Keratinocyte (primary cell): ENCODE results near the gene LDLRAD4. TPM values are rescaled to one million over a fixed set of nuclear protein-coding genes. Genes with fewer than 3 reads are reported as not detected.

Experiments used
- DNase-seq: peaks from one replicate; pipeline ENCODE4 v3.0.0-alpha.2; 2011; ENCODE audit warnings: low read depth, missing footprints, low spot score
- FAIRE-seq: peaks from 2 replicates; lab custom pipeline; 2011; peaks lifted over from hg19 to GRCh38; lab: Jason Lieb, UNC
- H2AFZ ChIP-seq: 2 replicates; pipeline ENCODE4 v1.6.0; 2012; ENCODE audit warnings: low read length, control low read depth, inconsistent platforms; ENCODE audit not compliant: control insufficient read depth
- H3K27ac ChIP-seq: 2 replicates; pipeline ENCODE4 v1.5.1; 2011; ENCODE audit warnings: low read length; ENCODE audit not compliant: control insufficient read depth, insufficient read depth
- H3K27me3 ChIP-seq: 3 replicates; pipeline ENCODE4 v1.6.0; 2011; ENCODE audit warnings: low read length; ENCODE audit not compliant: control insufficient read depth, insufficient read depth; ENCODE audit errors: extremely low read depth
- H3K36me3 ChIP-seq, 2 experiments: 2 replicates in 1 of 2; 3 replicates in 1 of 2; pipeline ENCODE4 v1.5.1; 2011; ENCODE audit warnings: low read length in 2 of 2, mild to moderate bottlenecking in 1 of 2; ENCODE audit not compliant: control insufficient read depth in 2 of 2, insufficient read depth in 2 of 2; ENCODE audit errors: extremely low read depth in 1 of 2
- H3K4me1 ChIP-seq: 3 replicates; pipeline ENCODE4 v1.5.1; 2011; ENCODE audit warnings: low read length; ENCODE audit not compliant: control insufficient read depth, insufficient read depth; ENCODE audit errors: extremely low read depth
- H3K4me2 ChIP-seq: 3 replicates; pipeline ENCODE4 v1.6.0; 2011; ENCODE audit warnings: low read depth, low read length; ENCODE audit not compliant: control insufficient read depth, insufficient read depth; ENCODE audit errors: extremely low read depth
- H3K4me3 ChIP-seq, 3 experiments: fragments of 200-600 bp in 1 of 3; sonication (generic) in 1 of 3; 2 replicates in 2 of 3; 3 replicates in 1 of 3; pipeline ENCODE4 v1.5.1; 2011 to 2016; ENCODE audit warnings: low read length in 3 of 3, mild to moderate bottlenecking in 3 of 3, control low read depth in 2 of 3, inconsistent platforms in 1 of 3, low read depth in 1 of 3, mixed read lengths in 1 of 3, mixed run types in 1 of 3, moderate library complexity in 1 of 3; ENCODE audit not compliant: control insufficient read depth in 2 of 3, insufficient read depth in 2 of 3; ENCODE audit errors: extremely low read depth in 1 of 3
- H3K79me2 ChIP-seq: 2 replicates; pipeline ENCODE4 v1.6.0; 2012; ENCODE audit warnings: low read length; ENCODE audit not compliant: control insufficient read depth, insufficient read depth
- H3K9ac ChIP-seq: 3 replicates; pipeline ENCODE4 v1.6.0; 2011; ENCODE audit warnings: low read length; ENCODE audit not compliant: control insufficient read depth, insufficient read depth; ENCODE audit errors: extremely low read depth
- H3K9me1 ChIP-seq: 3 replicates; pipeline ENCODE4 v1.6.0; 2011; ENCODE audit warnings: low read length; ENCODE audit not compliant: control insufficient read depth, insufficient read depth; ENCODE audit errors: extremely low read depth
- H3K9me3 ChIP-seq: 2 replicates; pipeline ENCODE4 v1.5.1; 2012; ENCODE audit warnings: low read depth, low read length; ENCODE audit not compliant: control insufficient read depth
- H4K20me1 ChIP-seq: 3 replicates; pipeline ENCODE4 v1.6.0; 2011; ENCODE audit warnings: low read length; ENCODE audit not compliant: control insufficient read depth, insufficient read depth; ENCODE audit errors: extremely low read depth
- CTCF ChIP-seq, 3 experiments: IDR thresholded peaks in 1 of 3; conservative IDR thresholded peaks in 1 of 3; optimal IDR thresholded peaks in 1 of 3; 2 replicates in 2 of 3; 3 replicates in 1 of 3; pipeline versions ENCODE3 to v1.5.1; 2011; ENCODE audit warnings: low read length in 3 of 3, mild to moderate bottlenecking in 3 of 3, moderate library complexity in 2 of 3, control low read depth in 1 of 3, inconsistent platforms in 1 of 3; ENCODE audit not compliant: insufficient read depth in 2 of 3; ENCODE audit errors: extremely low read depth in 1 of 3
- EZH2 ChIP-seq: IDR thresholded peaks from one replicate; pipeline ENCODE4 v1.6.1; 2012; ENCODE audit warnings: inconsistent platforms, mild to moderate bottlenecking, low read length, moderate library complexity
- dilution Hi-C: fragments of 300-500 bp; cut with MboI; formaldehyde crosslinking; loops from one replicate; pipeline ENCODE4 v1.7.0; 2020; ENCODE audit warnings: low sequenced_read_pairs; ENCODE audit not compliant: extremely low pct_ligation_motif_present
- polyA plus RNA-seq, 5 experiments: library from polyadenylated mRNA; depleted of rRNA in 3 of 5; stranded (reverse) in 3 of 5; stranded (forward) in 1 of 5; unstranded in 1 of 5; fragments of >200 nt; gene quantifications; 1 replicate in 1 of 5; 2 replicates in 3 of 5; 3 replicates in 1 of 5; pipeline versions ENCODE4 v1.2.1 to v1.2.3, GENCODE V29; 2011 to 2012; ENCODE audit warnings: missing spikeins in 2 of 5, low read depth in 1 of 5, low replicate concordance in 1 of 5

The LDLRAD4 gene
- polyA plus RNA-seq, 1 donor (not counting 4 experiments of a cell fraction or from before 2014, with no cell fraction given): not detected

- no peak overlapping the region for H3K4me3 ChIP-seq
- H2AFZ ChIP-seq: no peak overlapping the region
- no peaks in the 10 kb centered on the region for H4K20me1 ChIP-seq
- H3K4me2 ChIP-seq: no peak overlapping the region
- dilution Hi-C loops: no loop called here
- FAIRE-seq: no peak
- H3K9me3 ChIP-seq: no peaks in the 10 kb centered on the region
- TF ChIP-seq CTCF (optimal IDR thresholded peaks at IDR 0.05 in 1 of 3, IDR thresholded peaks at IDR 0.05 in 1 of 3, conservative IDR thresholded peaks at IDR 0.05 in 1 of 3; ENCODE audit: extremely low read depth in 1 of 3, insufficient read depth in 2 of 3, low read length in 3 of 3): no peak
- no peak for TF ChIP-seq EZH2
- no peak for DNase-seq
- H3K27me3 ChIP-seq: no peaks in the 10 kb centered on the region
- no peaks in the 10 kb centered on the region for H3K79me2 ChIP-seq
- H3K9me1 ChIP-seq: no peaks in the 10 kb centered on the region
- H3K36me3 ChIP-seq: no peaks in the 10 kb centered on the region
- H3K4me1 ChIP-seq: no peaks in the 10 kb centered on the region
- no peak overlapping the region for H3K9ac ChIP-seq
- no peak overlapping the region for H3K27ac ChIP-seq
Observed at GRCh38 chr18:13429884-13430510, 211.4 kb downstream of the LDLRAD4 start.

- dilution Hi-C loops: no loop called here
- H3K27me3 ChIP-seq: no peaks in the 10 kb centered on the region
- FAIRE-seq: no peak
Observed at GRCh38 chr18:13430663-13431062, 212.1 kb downstream of the LDLRAD4 start.

More at GRCh38 chr18:13430663-13431062, 212.1 kb downstream of the LDLRAD4 start:
- Histone ChIP-seq H3K4me2 (no peak overlapping the region), H3K27ac (no peak overlapping the region), H3K9ac (no peak overlapping the region), H3K9me1 (no peaks in the 10 kb centered on the region), H3K79me2 (no peaks in the 10 kb centered on the region), H2AFZ (no peak overlapping the region), H4K20me1 (no peaks in the 10 kb centered on the region), H3K36me3 (no peaks in the 10 kb centered on the region), H3K9me3 (no peaks in the 10 kb centered on the region), H3K4me3 (no peak overlapping the region), H3K4me1 (no peaks in the 10 kb centered on the region)
- DNase-seq: no peak
- TF ChIP-seq CTCF (optimal IDR thresholded peaks at IDR 0.05 in 1 of 3, IDR thresholded peaks at IDR 0.05 in 1 of 3, conservative IDR thresholded peaks at IDR 0.05 in 1 of 3; ENCODE audit: extremely low read depth in 1 of 3, insufficient read depth in 2 of 3, low read length in 3 of 3): no peak
- TF ChIP-seq EZH2: no peak
